ENCODE data around the gene INSR.

DNA sequence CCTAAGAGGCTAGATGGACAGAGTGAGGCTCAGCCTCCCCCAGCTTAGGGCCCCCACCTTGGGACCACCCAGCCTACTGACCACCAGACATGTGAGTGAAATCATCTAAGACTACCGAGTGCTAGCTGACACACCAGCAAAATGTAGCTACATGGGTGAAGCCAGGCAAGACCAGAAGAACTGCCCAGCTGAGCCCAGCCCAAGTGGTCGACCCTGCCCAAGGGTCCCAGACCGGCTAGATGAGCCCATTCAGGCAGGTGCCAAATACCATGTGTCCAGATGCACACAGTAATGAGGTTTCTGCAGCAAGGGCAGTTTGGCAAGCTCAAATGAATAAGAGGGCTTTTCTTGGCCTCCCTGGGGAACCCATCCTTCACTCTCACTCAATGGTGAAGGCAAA, 168.1 kb downstream of the INSR start:
- TF ChIP-seq YY1 (IDR thresholded peaks at IDR 0.05; ENCODE audit: low read depth) (no peak), EP300 (IDR thresholded peaks at IDR 0.05; ENCODE audit: borderline replicate concordance) (no peak), TAF1 (IDR thresholded peaks at IDR 0.05; ENCODE audit: low read depth) (no peak), NFIC (IDR thresholded peaks at IDR 0.05) (no peak)
- TF ChIP-seq, protein P1, sequence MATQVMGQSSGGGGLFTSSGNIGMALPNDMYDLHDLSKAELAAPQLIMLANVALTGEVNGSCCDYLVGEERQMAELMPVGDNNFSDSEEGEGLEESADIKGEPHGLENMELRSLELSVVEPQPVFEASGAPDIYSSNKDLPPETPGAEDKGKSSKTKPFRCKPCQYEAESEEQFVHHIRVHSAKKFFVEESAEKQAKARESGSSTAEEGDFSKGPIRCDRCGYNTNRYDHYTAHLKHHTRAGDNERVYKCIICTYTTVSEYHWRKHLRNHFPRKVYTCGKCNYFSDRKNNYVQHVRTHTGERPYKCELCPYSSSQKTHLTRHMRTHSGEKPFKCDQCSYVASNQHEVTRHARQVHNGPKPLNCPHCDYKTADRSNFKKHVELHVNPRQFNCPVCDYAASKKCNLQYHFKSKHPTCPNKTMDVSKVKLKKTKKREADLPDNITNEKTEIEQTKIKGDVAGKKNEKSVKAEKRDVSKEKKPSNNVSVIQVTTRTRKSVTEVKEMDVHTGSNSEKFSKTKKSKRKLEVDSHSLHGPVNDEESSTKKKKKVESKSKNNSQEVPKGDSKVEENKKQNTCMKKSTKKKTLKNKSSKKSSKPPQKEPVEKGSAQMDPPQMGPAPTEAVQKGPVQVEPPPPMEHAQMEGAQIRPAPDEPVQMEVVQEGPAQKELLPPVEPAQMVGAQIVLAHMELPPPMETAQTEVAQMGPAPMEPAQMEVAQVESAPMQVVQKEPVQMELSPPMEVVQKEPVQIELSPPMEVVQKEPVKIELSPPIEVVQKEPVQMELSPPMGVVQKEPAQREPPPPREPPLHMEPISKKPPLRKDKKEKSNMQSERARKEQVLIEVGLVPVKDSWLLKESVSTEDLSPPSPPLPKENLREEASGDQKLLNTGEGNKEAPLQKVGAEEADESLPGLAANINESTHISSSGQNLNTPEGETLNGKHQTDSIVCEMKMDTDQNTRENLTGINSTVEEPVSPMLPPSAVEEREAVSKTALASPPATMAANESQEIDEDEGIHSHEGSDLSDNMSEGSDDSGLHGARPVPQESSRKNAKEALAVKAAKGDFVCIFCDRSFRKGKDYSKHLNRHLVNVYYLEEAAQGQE (IDR thresholded peaks at IDR 0.05; ENCODE audit: low read depth): no peak

Data from Ishikawa (cell line).